ENCODE data around the gene DCAF5. TPM values are rescaled to one million over a fixed set of nuclear protein-coding genes. Genes with fewer than 3 reads are reported as not detected.

Gene DCAF5
- polyA plus RNA-seq, 1 donor (not counting 4 experiments of a cell fraction or from before 2014, with no cell fraction given), result 29.5 TPM

- TF ChIP-seq EZH2 (IDR thresholded peaks at IDR 0.05; ENCODE audit: low read length), result no peak
- TF ChIP-seq CTCF (optimal IDR thresholded peaks at IDR 0.05 in 1 of 3, IDR thresholded peaks at IDR 0.05 in 1 of 3, conservative IDR thresholded peaks at IDR 0.05 in 1 of 3; ENCODE audit: extremely low read depth in 1 of 3, insufficient read depth in 2 of 3, low read length in 3 of 3), result no peak
- H3K4me1 ChIP-seq (ENCODE audit: control insufficient read depth, extremely low read depth, insufficient read depth, low read length), result no peaks in the 10 kb centered on the region
- H3K9me3 ChIP-seq (ENCODE audit: control insufficient read depth, low read depth, low read length), result no peaks in the 10 kb centered on the region
- H3K9me1 ChIP-seq (ENCODE audit: control insufficient read depth, extremely low read depth, insufficient read depth, low read length), result no peaks in the 10 kb centered on the region
- H3K9ac ChIP-seq (ENCODE audit: control insufficient read depth, extremely low read depth, insufficient read depth, low read length), result no peak overlapping the region
- peaks cover 17 to 20% of the 10 kb centered on the region in 2 experiments for H3K36me3 ChIP-seq (ENCODE audit: control insufficient read depth in 2 of 2, extremely low read depth in 1 of 2, insufficient read depth in 2 of 2, low read length in 2 of 2)
- H3K27me3 ChIP-seq (ENCODE audit: control insufficient read depth, extremely low read depth, insufficient read depth, low read length), result no peaks in the 10 kb centered on the region
- DNase-seq (ENCODE audit: low read depth, low spot score) (no peak), FAIRE-seq (no peak)
- no peaks in the 10 kb centered on the region for H4K20me1 ChIP-seq (ENCODE audit: control insufficient read depth, extremely low read depth, insufficient read depth, low read length)
- H2AFZ ChIP-seq (ENCODE audit: control insufficient read depth, low read length), result no peak overlapping the region
- no peak overlapping the region for H3K27ac ChIP-seq (ENCODE audit: control insufficient read depth, insufficient read depth, low read length)
- no peak overlapping the region for H3K4me2 ChIP-seq (ENCODE audit: control insufficient read depth, extremely low read depth, insufficient read depth, low read depth, low read length)
- H3K79me2 ChIP-seq (ENCODE audit: control insufficient read depth, insufficient read depth, low read length), result no peaks in the 10 kb centered on the region
- dilution Hi-C loops (cut with MboI; ENCODE audit: extremely low pct_ligation_motif_present, low sequenced_read_pairs), result no loop called here
- no peak overlapping the region for H3K4me3 ChIP-seq (ENCODE audit: control insufficient read depth in 2 of 3, extremely low read depth in 1 of 3, insufficient read depth in 2 of 3, low read depth in 1 of 3, low read length in 3 of 3)
Observed at GRCh38 chr14:69050240-69051184, 102.4 kb downstream of the DCAF5 start.

- dilution Hi-C loops (cut with MboI; ENCODE audit: extremely low pct_ligation_motif_present, low sequenced_read_pairs), result no loop called here
- no peak overlapping the region for H3K9ac ChIP-seq (ENCODE audit: control insufficient read depth, extremely low read depth, insufficient read depth, low read length)
- H3K27ac ChIP-seq (ENCODE audit: control insufficient read depth, insufficient read depth, low read length), result no peak overlapping the region
- H3K27me3 ChIP-seq (ENCODE audit: control insufficient read depth, extremely low read depth, insufficient read depth, low read length), result no peaks in the 10 kb centered on the region
- H3K9me1 ChIP-seq (ENCODE audit: control insufficient read depth, extremely low read depth, insufficient read depth, low read length), result no peaks in the 10 kb centered on the region
- no peaks in the 10 kb centered on the region for H3K9me3 ChIP-seq (ENCODE audit: control insufficient read depth, low read depth, low read length)
- no peak for FAIRE-seq
- H3K79me2 ChIP-seq (ENCODE audit: control insufficient read depth, insufficient read depth, low read length), result no peaks in the 10 kb centered on the region
- H4K20me1 ChIP-seq (ENCODE audit: control insufficient read depth, extremely low read depth, insufficient read depth, low read length), result no peaks in the 10 kb centered on the region
- peaks cover 10 to 11% of the 10 kb centered on the region in 2 experiments for H3K36me3 ChIP-seq (ENCODE audit: control insufficient read depth in 2 of 2, extremely low read depth in 1 of 2, insufficient read depth in 2 of 2, low read length in 2 of 2)
- no peak overlapping the region for H2AFZ ChIP-seq (ENCODE audit: control insufficient read depth, low read length)
- TF ChIP-seq CTCF (optimal IDR thresholded peaks at IDR 0.05 in 1 of 3, IDR thresholded peaks at IDR 0.05 in 1 of 3, conservative IDR thresholded peaks at IDR 0.05 in 1 of 3; ENCODE audit: extremely low read depth in 1 of 3, insufficient read depth in 2 of 3, low read length in 3 of 3) (no peak), EZH2 (IDR thresholded peaks at IDR 0.05; ENCODE audit: low read length) (no peak)
- DNase-seq (ENCODE audit: low read depth, low spot score), result no peak
- no peak overlapping the region for H3K4me2 ChIP-seq (ENCODE audit: control insufficient read depth, extremely low read depth, insufficient read depth, low read depth, low read length)
- no peak overlapping the region for H3K4me3 ChIP-seq (ENCODE audit: control insufficient read depth in 2 of 3, extremely low read depth in 1 of 3, insufficient read depth in 2 of 3, low read depth in 1 of 3, low read length in 3 of 3)
- no peaks in the 10 kb centered on the region for H3K4me1 ChIP-seq (ENCODE audit: control insufficient read depth, extremely low read depth, insufficient read depth, low read length)
Observed at GRCh38 chr14:69049675-69050074, 103.2 kb downstream of the DCAF5 start.
